Activated CD8-positive, alpha-beta memory T cell treated with anti-CD3 and anti-CD28 coated beads, Interleukin-2, amount 50 U/mL, for 4 hours (primary cell): ENCODE results near the gene RBM4B.
"Not testable (repeated sequence)": the region's sequence is repeated elsewhere in the genome, so short reads cannot be mapped to it uniquely, and the experiment has no call there.

ENCODE experiments used
- DNase-seq: peaks from one replicate; pipeline ENCODE4 v3.0.0-alpha.2; 2020

Gene RBM4B

DNA sequence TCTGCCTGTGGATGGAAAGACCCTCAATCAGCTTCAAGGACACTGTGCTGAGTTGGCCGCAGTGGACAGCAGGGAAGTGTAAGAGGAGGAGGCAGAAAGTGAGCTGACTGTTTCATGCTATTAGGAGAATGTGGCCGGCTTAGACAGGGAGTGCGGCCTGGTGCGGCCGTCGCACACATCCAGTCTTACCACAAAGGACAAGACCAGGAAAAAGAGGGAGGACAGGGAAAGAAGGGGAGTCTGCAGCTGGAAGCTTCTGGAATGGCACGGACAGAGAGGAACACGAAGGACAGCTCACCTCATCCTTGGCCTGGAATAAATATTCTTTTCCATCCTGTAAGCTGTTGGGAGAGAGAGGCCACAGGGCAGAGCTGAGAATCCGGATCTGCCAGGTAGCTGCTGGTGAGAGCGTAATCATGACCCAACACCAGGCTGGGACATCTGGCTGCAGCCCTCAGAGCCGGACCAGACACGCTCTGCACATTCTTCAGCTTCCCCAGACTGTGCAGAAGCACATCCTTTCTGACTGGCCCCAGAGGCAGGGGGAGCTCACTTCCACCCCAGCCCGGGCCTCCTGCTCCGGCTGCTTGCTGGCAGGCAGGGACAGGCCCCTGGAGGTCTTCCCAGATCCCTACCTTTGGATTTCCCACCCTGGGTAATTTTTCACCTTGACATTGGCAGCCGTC is 8.6 kb upstream of the RBM4B start:
- no peak for DNase-seq

DNA sequence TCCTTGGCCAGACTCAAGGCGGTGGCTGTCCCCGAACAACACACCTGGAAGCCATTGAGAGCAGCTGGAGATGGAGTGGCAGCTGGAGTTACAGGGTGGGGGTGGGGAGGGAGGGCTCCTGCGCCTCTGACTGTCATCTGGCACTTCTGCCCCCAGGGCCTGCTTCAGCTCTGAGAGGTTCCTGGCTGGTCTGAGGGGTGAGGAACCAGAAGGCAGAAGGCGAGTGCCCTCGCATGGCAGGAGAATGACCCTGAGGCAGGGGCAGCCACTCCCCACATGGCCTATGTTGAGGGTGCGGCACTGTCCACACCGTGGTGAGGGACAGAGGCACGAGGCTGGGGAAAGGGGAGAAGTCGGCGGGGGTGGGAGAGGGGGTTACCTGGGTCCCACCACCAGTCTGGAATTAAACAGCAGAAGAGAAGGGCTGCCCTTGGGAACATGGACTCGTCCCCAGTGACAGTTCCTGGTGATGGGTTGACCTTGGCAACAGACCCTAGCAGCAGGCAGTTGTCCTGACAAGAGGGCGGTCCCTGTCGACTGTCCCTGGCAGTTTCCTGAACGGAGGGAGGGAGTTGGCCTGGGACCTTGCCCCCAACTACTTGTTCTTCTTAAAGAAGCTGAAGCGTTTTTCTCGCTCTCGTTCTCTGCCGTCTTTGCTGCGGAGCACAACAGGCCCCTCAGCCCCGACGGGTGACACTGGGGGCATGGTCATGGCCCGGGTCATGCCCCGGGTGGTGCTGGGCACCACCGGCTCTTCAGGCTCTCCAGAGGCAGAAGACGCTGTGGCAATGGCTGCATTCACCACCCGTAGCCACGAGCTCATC is 7.8 kb upstream of the RBM4B start:
- DNase-seq, result no peak

GRCh38 chr11:66684635-66685034 is 6.9 kb upstream of the RBM4B start:
- DNase-seq, result no peak

GRCh38 chr11:66683877-66684276 is 6.2 kb upstream of the RBM4B start:
- DNase-seq, result no peak

- DNase-seq, result no peak
Measured at GRCh38 chr11:66680966-66681645, 3.4 kb upstream of the RBM4B start.

- no peak for DNase-seq
Measured at GRCh38 chr11:66676931-66677598, 622 bp downstream of the RBM4B start.

DNA sequence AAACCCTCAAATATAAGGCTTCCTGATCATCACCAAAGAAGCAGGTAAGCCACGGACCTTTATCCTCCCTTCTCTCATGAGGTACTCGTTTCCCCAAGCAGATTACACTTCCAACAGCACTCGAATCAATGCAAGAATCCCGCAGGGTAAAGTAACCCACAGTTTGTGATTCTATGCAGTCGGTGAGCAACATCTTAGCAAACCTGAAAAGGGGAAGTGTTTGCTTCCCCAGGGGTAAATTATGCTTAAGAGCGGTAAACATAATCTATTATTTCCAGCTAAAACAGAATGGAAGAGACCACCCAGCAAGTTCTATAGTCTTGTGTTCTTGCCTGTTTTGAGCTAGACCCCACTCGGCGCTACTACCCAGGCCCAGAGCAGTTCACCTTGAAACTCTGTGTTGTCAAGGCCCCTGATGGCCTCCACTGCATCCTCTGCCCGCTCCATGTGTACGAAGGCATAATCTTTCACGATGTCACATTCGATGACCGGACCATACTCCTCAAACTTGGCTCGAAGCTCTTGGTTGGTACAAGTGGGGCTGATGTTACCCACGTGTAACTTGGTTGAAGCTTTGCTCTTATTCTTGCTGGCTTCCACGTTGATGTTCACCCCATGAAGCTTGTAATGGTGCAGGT is 1.3 kb downstream of the RBM4B start:
- no peak for DNase-seq

DNA sequence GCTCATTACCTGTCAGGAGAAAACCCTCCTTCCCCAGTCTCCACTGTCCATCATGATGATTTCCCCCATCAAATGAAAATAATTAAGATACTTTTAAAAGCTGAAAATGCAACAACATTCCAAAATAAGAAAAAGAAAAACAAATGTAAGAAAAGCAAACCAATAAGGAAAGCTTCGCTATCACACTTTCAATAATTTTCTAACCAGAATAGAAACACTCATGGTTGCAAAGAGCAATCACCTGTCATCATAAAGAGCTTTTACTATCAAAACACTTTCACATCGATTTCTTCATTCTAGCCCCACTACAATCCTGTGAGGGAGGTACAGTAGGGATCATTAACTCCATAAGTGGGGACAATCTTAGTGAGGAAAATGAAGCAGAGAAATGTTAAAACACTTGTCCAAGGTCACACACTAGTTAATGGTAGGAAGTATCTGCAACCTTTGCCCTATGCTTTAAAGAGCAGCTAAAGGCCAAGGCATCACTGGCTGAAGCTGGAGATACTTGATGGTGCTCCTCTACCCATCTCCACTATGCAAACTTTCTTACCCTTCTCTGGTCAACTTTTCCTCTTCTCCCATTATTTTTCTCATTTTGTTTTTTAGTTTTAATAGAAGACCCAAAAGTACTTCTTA is 2.6 kb downstream of the RBM4B start:
- DNase-seq, result no peak

DNA sequence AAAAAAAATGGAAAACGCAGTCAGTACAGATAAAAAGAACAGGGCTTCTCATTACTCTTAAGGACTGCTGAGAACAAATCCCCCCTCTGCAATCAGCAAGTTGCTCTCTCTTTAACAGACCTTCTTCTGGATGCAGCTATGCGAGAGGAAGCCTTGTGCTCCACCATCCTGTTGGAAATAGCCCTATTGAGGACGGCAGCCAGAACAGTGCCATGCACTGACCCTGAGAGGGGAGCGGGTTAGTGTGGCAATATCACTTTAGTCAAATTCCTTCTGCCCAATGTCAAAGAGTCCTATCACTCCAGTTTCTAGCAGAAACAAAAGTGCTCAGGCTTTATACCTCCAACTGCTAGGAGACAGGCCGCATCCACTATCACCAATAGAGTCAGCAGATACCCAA is 6.9 kb downstream of the RBM4B start:
- DNase-seq, result no peak

- no peak for DNase-seq
Measured at GRCh38 chr11:66665369-66665768, 12.3 kb downstream of the RBM4B start.

DNA sequence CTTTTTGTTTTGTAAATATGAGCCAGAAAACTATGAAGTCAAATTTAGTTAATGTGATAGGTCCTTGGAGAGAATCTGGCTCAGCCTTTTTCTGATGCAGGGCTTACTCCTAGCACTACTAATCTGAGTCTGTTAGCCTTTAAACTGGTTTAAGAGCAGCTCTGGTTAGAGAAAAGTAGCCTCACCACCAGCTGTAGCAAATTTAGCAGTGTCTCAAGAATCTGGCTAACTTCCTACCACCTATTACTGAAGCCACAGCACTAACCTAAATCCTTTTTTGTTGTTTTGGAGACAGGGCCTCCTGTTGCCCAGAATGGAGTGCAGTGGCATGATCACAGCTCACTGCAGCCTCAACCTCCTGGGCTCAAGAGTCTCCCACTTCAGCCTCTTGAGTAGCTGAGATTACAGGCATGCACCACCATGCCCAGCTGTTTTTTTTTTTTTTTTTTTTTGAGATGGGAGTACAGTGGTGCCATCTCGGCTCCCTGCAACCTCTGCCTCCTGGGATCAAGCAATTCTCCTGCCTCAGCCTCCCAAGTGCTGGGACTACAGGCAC is 13.9 kb downstream of the RBM4B start:
- no peak for DNase-seq

GRCh38 chr11:66659763-66660162 is 17.9 kb downstream of the RBM4B start:
- DNase-seq, result no peak

- DNase-seq, result no peak
Measured at GRCh38 chr11:66653123-66653522, 24.6 kb downstream of the RBM4B start.

DNA sequence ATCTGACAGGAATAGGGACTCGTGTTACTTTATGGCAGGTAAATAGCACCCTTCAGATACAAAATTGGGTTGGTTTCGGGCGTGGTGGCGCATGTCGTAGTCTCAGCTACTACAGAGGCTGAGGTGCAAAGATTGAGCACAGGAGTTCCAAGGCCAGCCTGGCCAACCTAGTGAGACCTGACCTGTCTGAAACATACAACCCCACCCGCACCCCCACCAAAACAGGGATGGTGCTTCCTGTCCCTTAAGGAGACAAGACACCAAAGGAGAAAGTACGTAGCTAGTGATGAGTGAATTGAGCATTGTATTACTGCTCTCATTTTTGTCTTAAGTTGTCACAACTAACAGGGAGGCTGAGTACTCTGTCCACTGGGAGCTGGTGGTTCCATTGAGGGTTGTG is 25.0 kb downstream of the RBM4B start:
- DNase-seq, result no peak

- no peak for DNase-seq
Measured at GRCh38 chr11:66651016-66651415, 26.7 kb downstream of the RBM4B start.

GRCh38 chr11:66649903-66650302 is 27.8 kb downstream of the RBM4B start:
- DNase-seq, result no peak

- no peak for DNase-seq
Measured at GRCh38 chr11:66646828-66647227, 30.9 kb downstream of the RBM4B start.

DNA sequence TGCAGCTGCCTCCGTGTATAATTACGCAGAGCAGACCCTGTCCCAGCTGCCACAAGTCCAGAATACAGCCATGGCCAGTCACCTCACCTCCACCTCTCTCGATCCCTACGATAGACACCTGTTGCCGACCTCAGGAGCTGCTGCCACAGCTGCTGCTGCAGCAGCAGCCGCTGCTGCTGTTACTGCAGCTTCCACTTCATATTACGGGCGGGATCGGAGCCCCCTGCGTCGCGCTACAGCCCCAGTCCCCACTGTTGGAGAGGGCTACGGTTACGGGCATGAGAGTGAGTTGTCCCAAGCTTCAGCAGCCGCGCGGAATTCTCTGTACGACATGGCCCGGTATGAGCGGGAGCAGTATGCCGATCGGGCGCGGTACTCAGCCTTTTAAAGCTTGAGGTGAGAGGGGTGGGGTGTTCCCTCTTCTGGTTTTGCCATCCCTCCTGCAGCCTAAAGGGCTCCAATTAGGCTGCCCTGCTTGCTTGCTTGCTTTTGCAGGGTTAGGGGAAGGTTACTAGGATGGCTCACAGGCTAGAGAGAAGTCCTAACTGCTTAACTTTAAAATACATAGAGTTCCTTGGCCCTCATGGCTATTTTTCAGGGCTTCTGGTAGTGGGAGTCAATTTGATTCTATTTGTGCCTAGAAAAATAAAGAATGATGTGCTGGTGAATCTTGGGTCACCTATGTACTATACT is 33.8 kb downstream of the RBM4B start:
- DNase-seq, result no peak

DNA sequence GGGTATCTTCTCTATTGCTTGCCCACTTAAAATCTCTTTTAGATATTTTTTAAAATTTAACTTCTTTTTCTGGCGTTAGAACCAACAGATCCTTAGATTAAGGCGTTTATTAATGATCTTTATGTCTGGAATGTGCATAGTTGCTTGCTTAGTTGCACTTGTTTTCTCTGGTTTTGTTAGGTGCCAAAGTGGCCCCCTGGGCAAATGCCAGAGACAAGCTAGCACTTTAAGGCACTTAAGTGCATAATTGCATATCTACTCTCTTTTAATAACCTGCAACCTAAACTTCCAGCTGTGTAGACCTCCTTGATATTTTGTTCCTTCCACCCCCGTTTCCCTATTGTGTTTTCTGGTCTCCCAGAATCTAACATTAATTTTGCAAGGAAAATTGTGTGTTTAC is 35.9 kb downstream of the RBM4B start:
- no peak for DNase-seq

DNA sequence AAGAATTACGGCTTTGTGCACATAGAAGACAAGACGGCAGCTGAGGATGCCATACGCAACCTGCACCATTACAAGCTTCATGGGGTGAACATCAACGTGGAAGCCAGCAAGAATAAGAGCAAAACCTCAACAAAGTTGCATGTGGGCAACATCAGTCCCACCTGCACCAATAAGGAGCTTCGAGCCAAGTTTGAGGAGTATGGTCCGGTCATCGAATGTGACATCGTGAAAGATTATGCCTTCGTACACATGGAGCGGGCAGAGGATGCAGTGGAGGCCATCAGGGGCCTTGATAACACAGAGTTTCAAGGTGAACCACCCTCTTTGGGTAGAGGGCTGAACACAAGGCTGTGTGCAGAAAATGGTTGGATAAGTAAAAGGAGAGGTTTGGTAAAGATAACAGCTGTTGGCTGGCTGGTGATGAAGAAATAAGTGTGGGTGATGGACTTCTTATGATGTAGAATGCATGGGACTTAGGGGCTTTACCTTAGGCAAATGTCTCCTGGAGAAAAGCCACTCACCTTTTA is 37.8 kb downstream of the RBM4B start:
- not testable (repeated sequence) for DNase-seq
